ENCODE measurements around the gene LPXN.

- TF ChIP-seq CTCF (IDR thresholded peaks at IDR 0.05) (no peak), POLR2A (IDR thresholded peaks at IDR 0.05) (no peak)
Observed at GRCh38 chr11:58498464-58498863, 77.2 kb downstream of the LPXN start.

Data from Peyer's patch (tissue), 4 donors.